Testis (tissue), 5 donors: Measurements from ENCODE around the gene CRISP1. TPM values are rescaled to one million over a fixed set of nuclear protein-coding genes. Genes with fewer than 3 reads are reported as not detected.

Source experiments
- DNase-seq: peaks from one replicate; pipeline ENCODE4 v3.0.0-alpha.2; 2019
- H3K27ac ChIP-seq, 2 donors: fragments of 200-600 bp; sonication (generic); one replicate each; pipeline ENCODE4 v1.5.1; 2019
- H3K27me3 ChIP-seq: fragments of 200-600 bp; sonication (generic); one replicate; pipeline ENCODE4 v1.5.1; 2019
- H3K36me3 ChIP-seq: fragments of 200-600 bp; sonication (generic); one replicate; pipeline ENCODE4 v1.5.1; 2017; ENCODE audit warnings: low read depth; ENCODE audit errors: missing control alignments
- H3K4me1 ChIP-seq: fragments of 200-600 bp; sonication (generic); one replicate; pipeline ENCODE4 v1.5.1; 2019
- H3K4me3 ChIP-seq, 2 donors: fragments of 200-600 bp; sonication (generic); one replicate each; pipeline ENCODE4 v1.5.1; 2017 to 2019
- H3K9me3 ChIP-seq: fragments of 200-600 bp; sonication (generic); one replicate; pipeline ENCODE4 v1.5.1; 2017
- CTCF ChIP-seq, 3 experiments: fragments of 450-650 bp in 2 of 3; fragments of 200-600 bp in 1 of 3; sonication (generic) in 1 of 3; IDR thresholded peaks; one replicate each; pipeline ENCODE4 v1.5.1; 2016 to 2019; ENCODE audit warnings: antibody characterized with exemption in 3 of 3, mild to moderate bottlenecking in 2 of 3, moderate library complexity in 1 of 3
- POLR2A ChIP-seq: fragments of 450-650 bp; IDR thresholded peaks from one replicate; pipeline ENCODE4 v1.6.1; 2017; ENCODE audit warnings: antibody characterized with exemption, mild to moderate bottlenecking, moderate library complexity
- WGBS, 2 donors: methylation state at CpG; one replicate each; pipeline ENCODE4 v1.1.5; 2018; 5-methylcytosine and 5-hydroxymethylcytosine counted together
- intact Hi-C: fragments of 100-400 bp; cut with DNase I; formaldehyde crosslinking; loops from one replicate; pipeline ENCODE4 v1.15.1; 2023; ENCODE audit warnings: low total_unique reads
- long read RNA-seq, 2 donors: transcript quantifications; one replicate each; lab custom pipeline, GENCODE V29; 2026
- polyA plus RNA-seq: library from polyadenylated mRNA; stranded (reverse); fragments of 350-450 nt; fragmentation: Illumina TruSeq; extraction: RNeasy Lipid Tissue Mini Kit (QIAGEN cat#74804); gene quantifications from one replicate; pipeline ENCODE4 v1.2.3, GENCODE V29; 2014; ENCODE audit warnings: low read depth, low replicate concordance; ENCODE audit not compliant: insufficient read depth
- total RNA-seq, 2 donors: library from RNA; depleted of rRNA; stranded (reverse); fragments of >200 nt; gene quantifications; one replicate each; pipeline ENCODE4 v1.2.3, GENCODE V29; 2016

The CRISP1 gene, protein sequence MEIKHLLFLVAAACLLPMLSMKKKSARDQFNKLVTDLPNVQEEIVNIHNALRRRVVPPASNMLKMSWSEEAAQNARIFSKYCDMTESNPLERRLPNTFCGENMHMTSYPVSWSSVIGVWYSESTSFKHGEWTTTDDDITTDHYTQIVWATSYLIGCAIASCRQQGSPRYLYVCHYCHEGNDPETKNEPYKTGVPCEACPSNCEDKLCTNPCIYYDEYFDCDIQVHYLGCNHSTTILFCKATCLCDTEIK
- total RNA-seq (under 1 TPM; 0.19 to 0.55 TPM), polyA plus RNA-seq (3.8 TPM)
- long read RNA-seq, donor 1: 0 reads
- long read RNA-seq, donor 2: 0 reads

GRCh38 chr6:49866485-49866943, at the start of gene CRISP1:
Gene CRISP1 (minus strand): TSS chr6:49866535. CDS start chr6:49857400, 9,135 bp downstream.
- intact Hi-C loops: no loop called here
- H3K36me3 ChIP-seq: no peaks in the 10 kb centered on the region
- TF ChIP-seq CTCF (IDR thresholded peaks at IDR 0.05) (no peak), POLR2A (no peak)
- H3K9me3 ChIP-seq: no peaks in the 10 kb centered on the region
- H3K4me3 ChIP-seq: no peak within 1 kb of the TSS
- H3K4me1 ChIP-seq: no peaks in the 10 kb centered on the region
- no peaks in the 10 kb centered on the region for H3K27me3 ChIP-seq
- no peak for DNase-seq
- H3K27ac ChIP-seq: no peak within 1 kb of the TSS
- WGBS, 2 donors: 78 to 96% methylated on average over 1 of the region's 1 CpG

DNA sequence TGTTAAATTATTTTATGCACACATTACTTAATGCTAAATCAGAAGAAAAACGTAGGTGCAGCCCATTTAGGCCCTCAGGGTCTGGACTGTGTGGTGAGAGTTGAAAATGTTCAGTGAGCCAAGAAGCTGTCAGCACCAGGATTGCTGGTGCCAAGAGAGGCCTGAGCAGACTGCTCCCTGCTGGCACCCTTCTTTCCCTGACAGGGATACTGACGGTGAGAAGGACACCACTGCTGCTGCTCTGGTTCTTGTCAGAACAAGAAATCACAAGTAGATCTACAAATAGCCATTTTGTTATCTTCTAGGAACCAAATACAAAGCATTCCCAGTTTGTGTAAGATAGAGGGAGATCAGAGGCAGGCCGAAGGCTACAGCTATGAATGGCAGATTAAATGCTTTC, 48.7 kb upstream of the CRISP1 start:
- H3K9me3 ChIP-seq: no peaks in the 10 kb centered on the region
- TF ChIP-seq CTCF (IDR thresholded peaks at IDR 0.05) (no peak), POLR2A (no peak)
- intact Hi-C loops: no loop called here
- WGBS, 2 donors: 29 to 32% methylated on average over 3 of the region's 3 CpGs
- H3K4me1 ChIP-seq: no peaks in the 10 kb centered on the region
- H3K36me3 ChIP-seq: no peaks in the 10 kb centered on the region
- H3K27me3 ChIP-seq: no peaks in the 10 kb centered on the region
- peak; percentile 26 for DNase-seq
- H3K4me3 ChIP-seq: no peak overlapping the region
- H3K27ac ChIP-seq: no peak overlapping the region

DNA sequence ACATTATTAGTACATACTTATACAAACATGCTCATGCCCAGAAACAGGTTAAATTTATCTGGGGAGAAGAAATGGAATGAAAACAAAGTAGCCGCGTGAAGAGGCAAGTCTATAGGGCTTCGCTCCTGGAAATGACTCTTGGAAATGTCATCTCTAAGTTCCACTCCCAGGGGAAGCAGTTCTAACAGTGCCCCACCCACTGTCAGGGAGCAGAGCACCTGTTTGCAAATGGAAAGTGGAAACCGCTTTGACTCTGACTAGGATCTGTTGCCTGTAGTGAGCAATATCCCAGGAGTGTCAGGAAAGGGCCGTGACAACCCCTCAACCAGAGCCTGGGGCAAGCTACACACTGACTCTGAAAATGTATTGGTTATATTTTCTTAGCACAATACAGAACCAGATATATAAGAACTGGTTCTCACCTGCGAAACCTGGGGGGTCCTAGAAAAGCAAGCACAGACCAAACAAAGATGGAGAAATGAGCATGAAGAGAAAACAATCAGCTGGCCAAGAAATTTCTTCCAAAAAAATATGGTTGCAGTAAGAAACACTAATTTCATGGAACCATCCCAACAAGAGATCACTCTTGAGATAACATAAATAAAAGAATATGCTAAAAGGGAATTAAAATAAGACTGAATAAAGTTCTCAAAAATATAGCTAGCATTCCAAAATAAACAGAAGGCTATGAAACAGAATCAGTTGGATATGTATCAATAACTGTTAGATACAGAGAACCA, 47.5 kb upstream of the CRISP1 start:
- no peak for TF ChIP-seq CTCF (IDR thresholded peaks at IDR 0.05)
- Histone ChIP-seq H3K36me3 (no peaks in the 10 kb centered on the region), H3K9me3 (no peaks in the 10 kb centered on the region), H3K27me3 (no peaks in the 10 kb centered on the region), H3K4me1 (no peaks in the 10 kb centered on the region), H3K4me3 (no peak overlapping the region), H3K27ac (no peak overlapping the region)
- 76 to 90% methylated on average over 6 of the region's 6 CpGs for WGBS, 2 donors
- intact Hi-C loops: no loop called here
- DNase-seq: no peak

DNA sequence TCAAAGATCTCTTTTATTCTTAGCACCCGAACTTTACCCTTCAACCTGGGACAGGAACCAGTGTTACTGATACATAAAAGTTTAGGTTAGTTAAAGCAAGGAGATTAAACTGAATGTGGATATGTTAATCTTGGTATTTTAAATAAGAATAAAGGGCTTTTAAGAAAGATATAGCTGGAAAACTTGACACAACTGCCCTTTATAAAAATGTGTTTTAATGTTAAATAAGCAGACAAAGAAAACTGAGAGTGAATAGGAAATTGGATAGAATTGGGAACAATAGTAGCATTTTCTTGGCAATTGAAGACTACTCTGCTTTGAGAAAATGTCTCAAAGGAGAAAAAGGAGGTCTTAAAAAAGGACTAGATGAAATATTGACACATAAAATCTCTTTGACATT, 45.9 kb upstream of the CRISP1 start:
- H3K4me1 ChIP-seq: no peaks in the 10 kb centered on the region
- intact Hi-C loops: no loop called here
- WGBS, 2 donors: 82 to 96% methylated on average over 1 of the region's 1 CpG
- H3K27ac ChIP-seq: no peak overlapping the region
- H3K9me3 ChIP-seq: no peaks in the 10 kb centered on the region
- TF ChIP-seq CTCF (IDR thresholded peaks at IDR 0.05): no peak
- no peak overlapping the region for H3K4me3 ChIP-seq
- no peaks in the 10 kb centered on the region for H3K36me3 ChIP-seq
- no peaks in the 10 kb centered on the region for H3K27me3 ChIP-seq
- no peak for DNase-seq
